ENCODE results near the gene MNX1. TPM values are rescaled to one million over a fixed set of nuclear protein-coding genes. Genes with fewer than 3 reads are reported as not detected.

The MNX1 gene
- total and polyA plus RNA-seq, 9 of the 15 experiments (the other 6 are each of a cell fraction or from before 2014, with no cell fraction given), result 0.15 to 8.0 (median 1.4) TPM

DNA sequence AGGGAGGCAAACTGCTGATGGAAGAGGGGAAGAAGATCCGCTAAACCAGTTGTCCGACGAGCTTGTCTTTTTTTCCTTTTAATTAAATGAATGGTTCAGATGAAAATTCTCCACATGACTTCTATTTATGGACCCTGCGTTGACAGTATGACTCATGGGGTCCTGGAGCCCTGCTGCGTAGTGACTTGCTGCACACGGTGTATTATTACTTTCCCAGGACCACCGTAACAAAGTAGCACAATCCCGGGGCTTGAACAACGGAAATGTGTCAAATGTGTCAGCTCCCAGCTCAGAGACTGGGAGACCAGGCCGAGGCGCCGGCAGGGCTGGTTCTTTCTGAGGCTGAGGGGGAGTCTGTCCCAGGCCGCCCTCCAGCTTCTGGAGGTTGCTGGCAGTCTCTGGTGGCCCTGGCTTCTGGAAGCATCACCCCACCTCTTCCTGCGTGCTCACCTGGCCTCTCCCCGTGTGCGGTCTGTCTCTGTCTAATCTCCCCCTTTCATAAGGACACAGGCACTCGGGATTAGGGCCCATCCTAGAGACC, 33.8 kb upstream of the MNX1 start (continued):
- TF ChIP-seq, protein P1, sequence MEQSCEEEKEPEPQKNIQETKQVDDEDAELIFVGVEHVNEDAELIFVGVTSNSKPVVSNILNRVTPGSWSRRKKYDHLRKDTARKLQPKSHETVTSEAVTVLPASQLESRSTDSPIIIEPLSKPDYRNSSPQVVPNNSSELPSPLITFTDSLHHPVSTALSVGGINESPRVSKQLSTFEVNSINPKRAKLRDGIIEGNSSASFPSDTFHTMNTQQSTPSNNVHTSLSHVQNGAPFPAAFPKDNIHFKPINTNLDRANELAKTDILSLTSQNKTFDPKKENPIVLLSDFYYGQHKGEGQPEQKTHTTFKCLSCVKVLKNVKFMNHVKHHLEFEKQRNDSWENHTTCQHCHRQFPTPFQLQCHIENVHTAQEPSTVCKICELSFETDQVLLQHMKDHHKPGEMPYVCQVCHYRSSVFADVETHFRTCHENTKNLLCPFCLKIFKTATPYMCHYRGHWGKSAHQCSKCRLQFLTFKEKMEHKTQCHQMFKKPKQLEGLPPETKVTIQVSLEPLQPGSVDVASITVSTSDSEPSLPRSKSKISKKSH (CRISPR knock-in tag; IDR thresholded peaks at IDR 0.05), result no peak
- TF ChIP-seq FOXK2 (conservative IDR thresholded peaks at IDR 0.05 in 1 of 2, IDR thresholded peaks at IDR 0.05 in 1 of 2; ENCODE audit: low read depth in 2 of 2) (no peak), RBM14 (IDR thresholded peaks at IDR 0.05; ENCODE audit: borderline replicate concordance, insufficient read depth, low read depth, low read length) (no peak), CHD1 (IDR thresholded peaks at IDR 0.05; ENCODE audit: low read length) (no peak), ZNF232 (CRISPR knock-in tag; IDR thresholded peaks at IDR 0.05) (no peak), FOXM1 (IDR thresholded peaks at IDR 0.05; ENCODE audit: low read depth) (no peak), FOXM1 (CRISPR knock-in tag; IDR thresholded peaks at IDR 0.05; ENCODE audit: low read depth) (no peak)
- TF ChIP-seq, protein P2, sequence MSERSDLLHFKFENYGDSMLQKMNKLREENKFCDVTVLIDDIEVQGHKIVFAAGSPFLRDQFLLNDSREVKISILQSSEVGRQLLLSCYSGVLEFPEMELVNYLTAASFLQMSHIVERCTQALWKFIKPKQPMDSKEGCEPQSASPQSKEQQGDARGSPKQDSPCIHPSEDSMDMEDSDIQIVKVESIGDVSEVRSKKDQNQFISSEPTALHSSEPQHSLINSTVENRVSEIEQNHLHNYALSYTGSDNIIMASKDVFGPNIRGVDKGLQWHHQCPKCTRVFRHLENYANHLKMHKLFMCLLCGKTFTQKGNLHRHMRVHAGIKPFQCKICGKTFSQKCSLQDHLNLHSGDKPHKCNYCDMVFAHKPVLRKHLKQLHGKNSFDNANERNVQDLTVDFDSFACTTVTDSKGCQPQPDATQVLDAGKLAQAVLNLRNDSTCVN (CRISPR knock-in tag; IDR thresholded peaks at IDR 0.05), result no peak
- TF ChIP-seq, protein P3, sequence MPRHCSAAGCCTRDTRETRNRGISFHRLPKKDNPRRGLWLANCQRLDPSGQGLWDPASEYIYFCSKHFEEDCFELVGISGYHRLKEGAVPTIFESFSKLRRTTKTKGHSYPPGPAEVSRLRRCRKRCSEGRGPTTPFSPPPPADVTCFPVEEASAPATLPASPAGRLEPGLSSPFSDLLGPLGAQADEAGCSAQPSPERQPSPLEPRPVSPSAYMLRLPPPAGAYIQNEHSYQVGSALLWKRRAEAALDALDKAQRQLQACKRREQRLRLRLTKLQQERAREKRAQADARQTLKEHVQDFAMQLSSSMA (CRISPR knock-in tag; IDR thresholded peaks at IDR 0.05), result no peak
